Measurements from ENCODE around the gene ADGRB3. TPM values are rescaled to one million over a fixed set of nuclear protein-coding genes. Genes with fewer than 3 reads are reported as not detected.
"Not testable (repeated sequence)": the region's sequence is repeated elsewhere in the genome, so short reads cannot be mapped to it uniquely, and the experiment has no call there.

Gene ADGRB3
- total RNA-seq, 4 donors from 2014 or later: 3.9 to 9.8 (median 7.2) TPM

DNA sequence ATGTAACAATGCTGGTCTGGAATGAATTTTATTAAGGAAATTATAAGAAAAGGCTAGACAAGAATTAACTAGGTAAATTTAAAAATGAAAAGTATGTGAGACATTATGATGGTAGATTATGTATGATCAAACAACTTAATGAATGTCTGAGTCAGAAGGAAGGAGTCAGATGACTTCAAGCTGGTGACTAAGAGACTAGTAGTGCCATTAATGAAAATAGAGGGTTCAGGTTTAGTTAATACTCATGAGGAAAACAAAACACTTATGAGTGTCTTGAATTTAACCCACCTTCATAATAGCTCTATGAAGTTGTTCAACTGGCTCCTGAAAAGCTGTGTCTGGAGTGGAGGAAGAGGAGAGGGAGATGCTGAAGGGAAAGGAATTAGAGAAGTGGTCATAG lies 256.3 kb downstream of the ADGRB3 start:
- no peaks in the 10 kb centered on the region for H3K27me3 ChIP-seq
- no peaks in the 10 kb centered on the region for H3K9me3 ChIP-seq
- H3K27ac ChIP-seq: no peak overlapping the region
- H3K4me1 ChIP-seq: no peaks in the 10 kb centered on the region
- H3K36me3 ChIP-seq: no peaks in the 10 kb centered on the region
- ATAC-seq: no peak
- no peak overlapping the region for H3K4me3 ChIP-seq
- TF ChIP-seq, protein P1, sequence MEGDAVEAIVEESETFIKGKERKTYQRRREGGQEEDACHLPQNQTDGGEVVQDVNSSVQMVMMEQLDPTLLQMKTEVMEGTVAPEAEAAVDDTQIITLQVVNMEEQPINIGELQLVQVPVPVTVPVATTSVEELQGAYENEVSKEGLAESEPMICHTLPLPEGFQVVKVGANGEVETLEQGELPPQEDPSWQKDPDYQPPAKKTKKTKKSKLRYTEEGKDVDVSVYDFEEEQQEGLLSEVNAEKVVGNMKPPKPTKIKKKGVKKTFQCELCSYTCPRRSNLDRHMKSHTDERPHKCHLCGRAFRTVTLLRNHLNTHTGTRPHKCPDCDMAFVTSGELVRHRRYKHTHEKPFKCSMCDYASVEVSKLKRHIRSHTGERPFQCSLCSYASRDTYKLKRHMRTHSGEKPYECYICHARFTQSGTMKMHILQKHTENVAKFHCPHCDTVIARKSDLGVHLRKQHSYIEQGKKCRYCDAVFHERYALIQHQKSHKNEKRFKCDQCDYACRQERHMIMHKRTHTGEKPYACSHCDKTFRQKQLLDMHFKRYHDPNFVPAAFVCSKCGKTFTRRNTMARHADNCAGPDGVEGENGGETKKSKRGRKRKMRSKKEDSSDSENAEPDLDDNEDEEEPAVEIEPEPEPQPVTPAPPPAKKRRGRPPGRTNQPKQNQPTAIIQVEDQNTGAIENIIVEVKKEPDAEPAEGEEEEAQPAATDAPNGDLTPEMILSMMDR (IDR thresholded peaks at IDR 0.05): no peak
- TF ChIP-seq POLR2AphosphoS5 (IDR thresholded peaks at IDR 0.05) (no peak), POLR2A (IDR thresholded peaks at IDR 0.05) (no peak), EP300 (IDR thresholded peaks at IDR 0.05) (no peak)

DNA sequence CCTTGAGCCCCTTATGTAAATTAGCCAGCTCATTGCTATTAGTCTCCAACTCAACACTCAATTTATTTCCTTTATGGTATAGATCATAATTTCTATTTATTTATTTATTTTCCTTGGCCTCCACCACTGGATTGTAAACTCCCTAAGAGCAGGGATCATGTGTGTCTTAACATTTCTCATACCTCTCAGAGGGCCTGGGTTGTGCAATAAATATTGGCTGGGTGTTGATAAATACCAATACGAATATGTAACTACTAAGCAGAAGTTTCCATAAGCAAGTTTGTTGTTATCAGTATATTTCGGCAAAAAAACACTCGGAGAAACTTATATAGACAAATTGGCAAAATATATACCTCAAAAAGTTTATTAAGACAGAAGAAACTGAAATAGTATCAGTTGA lies 257.4 kb downstream of the ADGRB3 start:
- WGBS, 2 donors (ENCODE audit: low coverage in 1 of 2): 91 to 93% methylated on average over 3 of the region's 3 CpGs
- Histone ChIP-seq H3K9me3 (no peaks in the 10 kb centered on the region), H3K36me3 (no peaks in the 10 kb centered on the region), H3K27ac (no peak overlapping the region), H3K4me1 (no peaks in the 10 kb centered on the region), H3K27me3 (no peaks in the 10 kb centered on the region), H3K4me3 (no peak overlapping the region)
- no peak for ATAC-seq
- TF ChIP-seq, protein P1 (IDR thresholded peaks at IDR 0.05): no peak
- TF ChIP-seq POLR2A (IDR thresholded peaks at IDR 0.05) (no peak), EP300 (IDR thresholded peaks at IDR 0.05) (no peak), POLR2AphosphoS5 (IDR thresholded peaks at IDR 0.05) (no peak)

DNA sequence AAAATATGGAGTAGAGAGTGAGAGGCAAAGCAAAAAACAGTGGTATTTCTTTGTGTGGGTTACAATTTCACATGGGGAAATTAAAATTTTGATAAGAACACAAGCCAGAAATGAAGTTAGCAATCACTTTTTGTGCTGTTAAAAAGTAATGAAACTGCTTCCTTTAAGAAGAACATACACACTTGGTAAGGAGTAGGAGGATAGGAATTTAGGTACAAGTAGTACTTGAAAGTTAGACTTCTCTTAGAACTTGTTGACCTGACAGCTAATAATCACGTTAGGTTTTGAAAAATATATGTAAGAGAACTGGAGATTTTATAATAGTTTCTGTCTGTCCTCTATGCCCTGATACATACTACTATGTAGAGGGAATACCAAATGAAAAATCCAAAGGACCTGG lies 260.8 kb downstream of the ADGRB3 start:
- no peak overlapping the region for H3K27ac ChIP-seq
- H3K27me3 ChIP-seq: no peaks in the 10 kb centered on the region
- TF ChIP-seq, protein P1 (IDR thresholded peaks at IDR 0.05): no peak
- no peak for TF ChIP-seq EP300 (IDR thresholded peaks at IDR 0.05)
- no peak for TF ChIP-seq POLR2A (IDR thresholded peaks at IDR 0.05)
- TF ChIP-seq POLR2AphosphoS5 (IDR thresholded peaks at IDR 0.05): no peak
- no peak overlapping the region for H3K4me3 ChIP-seq
- H3K36me3 ChIP-seq: no peaks in the 10 kb centered on the region
- no peak for ATAC-seq
- 31 to 60% methylated on average over 1 of the region's 1 CpG for WGBS, 2 donors (ENCODE audit: low coverage in 1 of 2)
- no peaks in the 10 kb centered on the region for H3K4me1 ChIP-seq
- no peaks in the 10 kb centered on the region for H3K9me3 ChIP-seq

DNA sequence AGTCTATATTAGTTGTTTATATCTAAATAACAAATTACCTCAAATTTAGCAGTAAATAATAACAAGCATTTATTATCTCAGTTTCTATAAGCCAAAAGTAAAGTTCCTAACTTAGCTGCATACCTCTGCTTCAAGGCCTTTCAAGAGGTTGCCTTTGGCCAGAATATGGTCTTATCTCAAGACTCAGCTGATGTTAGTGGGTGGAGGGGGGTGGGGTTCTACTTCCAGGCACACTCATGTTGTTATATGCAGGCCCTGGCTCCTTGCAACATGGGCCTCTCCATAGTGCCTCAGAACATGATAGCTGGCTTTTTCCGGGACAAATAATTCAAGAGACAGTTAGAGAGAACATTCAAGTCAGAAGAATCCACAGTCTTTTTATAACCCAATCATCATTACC lies 266.0 kb downstream of the ADGRB3 start:
- no peaks in the 10 kb centered on the region for H3K27me3 ChIP-seq
- no peaks in the 10 kb centered on the region for H3K36me3 ChIP-seq
- TF ChIP-seq POLR2A (IDR thresholded peaks at IDR 0.05): no peak
- no peak overlapping the region for H3K27ac ChIP-seq
- no peak for ATAC-seq
- no peak overlapping the region for H3K4me3 ChIP-seq
- no peaks in the 10 kb centered on the region for H3K9me3 ChIP-seq
- no peaks in the 10 kb centered on the region for H3K4me1 ChIP-seq
- WGBS, 2 donors (ENCODE audit: low coverage in 1 of 2): 89 to 100% methylated on average over 1 of the region's 1 CpG

DNA sequence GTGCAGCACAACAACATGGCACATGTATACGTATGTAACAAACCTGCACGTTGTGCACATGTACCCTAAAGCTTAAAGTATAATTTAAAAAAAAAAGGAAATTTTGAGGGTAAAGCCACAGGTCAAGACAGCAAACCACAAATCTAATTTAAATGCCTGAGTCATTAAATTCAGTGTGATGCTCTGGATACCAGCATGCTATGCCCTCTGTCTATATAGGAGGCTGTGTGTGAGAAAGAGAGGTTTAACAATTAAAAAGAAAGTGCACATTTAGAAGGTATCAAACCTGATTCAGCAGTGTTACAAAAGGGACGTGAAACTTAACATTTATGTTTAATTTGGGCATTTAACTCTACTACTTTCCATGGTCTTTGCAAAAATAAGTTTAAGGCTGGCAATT lies 276.3 kb downstream of the ADGRB3 start:
- H3K4me3 ChIP-seq: no peak overlapping the region
- 90 to 95% methylated on average over 1 to 3 of the region's 3 CpGs for WGBS, 2 donors (ENCODE audit: low coverage in 1 of 2)
- TF ChIP-seq EP300 (IDR thresholded peaks at IDR 0.05): no peak
- no peak for TF ChIP-seq POLR2AphosphoS5 (IDR thresholded peaks at IDR 0.05)
- TF ChIP-seq, protein P1 (IDR thresholded peaks at IDR 0.05): no peak
- no peak for TF ChIP-seq POLR2A (IDR thresholded peaks at IDR 0.05)
- no peaks in the 10 kb centered on the region for H3K36me3 ChIP-seq
- H3K27me3 ChIP-seq: no peaks in the 10 kb centered on the region
- no peak for ATAC-seq
- H3K27ac ChIP-seq: no peak overlapping the region
- no peaks in the 10 kb centered on the region for H3K4me1 ChIP-seq
- no peaks in the 10 kb centered on the region for H3K9me3 ChIP-seq

DNA sequence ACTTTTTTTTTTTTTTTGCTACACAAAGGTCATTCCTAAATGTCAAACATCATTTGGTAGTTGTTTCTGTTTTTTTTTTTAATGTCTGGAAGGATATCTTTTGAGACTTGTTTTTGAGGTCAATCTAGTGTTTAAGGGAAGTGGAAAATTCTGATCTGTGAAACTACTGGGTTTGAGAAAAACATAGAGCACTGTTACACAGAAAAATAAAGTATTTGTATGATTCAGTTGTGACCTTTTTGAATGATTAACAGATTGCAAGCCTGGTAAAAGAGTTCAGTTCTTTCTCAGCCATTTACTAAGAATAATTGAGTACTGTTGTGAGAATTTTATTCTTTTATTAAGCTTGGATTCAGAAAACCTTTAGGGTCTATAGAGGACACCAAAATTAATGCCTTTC lies 276.7 kb downstream of the ADGRB3 start:
- TF ChIP-seq POLR2AphosphoS5 (IDR thresholded peaks at IDR 0.05) (no peak), POLR2A (IDR thresholded peaks at IDR 0.05) (no peak), EP300 (IDR thresholded peaks at IDR 0.05) (no peak)
- TF ChIP-seq, protein P1 (IDR thresholded peaks at IDR 0.05): no peak
- no peak overlapping the region for H3K27ac ChIP-seq
- ATAC-seq: no peak
- no peaks in the 10 kb centered on the region for H3K4me1 ChIP-seq
- no peaks in the 10 kb centered on the region for H3K9me3 ChIP-seq
- no peak overlapping the region for H3K4me3 ChIP-seq
- no peaks in the 10 kb centered on the region for H3K27me3 ChIP-seq
- H3K36me3 ChIP-seq: no peaks in the 10 kb centered on the region

DNA sequence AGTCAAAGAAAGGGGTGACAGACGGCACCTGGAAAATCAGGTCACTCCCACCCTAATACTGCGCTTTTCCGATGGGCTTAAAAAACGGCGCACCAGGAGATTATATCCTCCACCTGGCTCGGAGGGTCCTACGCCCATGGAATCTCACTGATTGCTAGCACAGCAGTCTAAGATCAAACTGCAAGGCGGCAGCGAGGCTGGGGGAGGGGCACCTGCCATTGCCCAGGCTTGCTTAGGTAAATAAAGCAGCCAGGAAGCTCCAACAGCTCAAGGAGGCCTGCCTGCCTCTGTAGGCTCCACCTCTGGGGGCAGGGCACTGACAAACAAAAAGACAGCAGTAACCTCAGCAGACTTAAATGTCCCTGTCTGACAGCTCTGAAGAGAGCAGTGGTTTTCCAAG lies 277.7 kb downstream of the ADGRB3 start:
- not testable (repeated sequence) for H3K36me3 ChIP-seq, H3K4me1 ChIP-seq, H3K27me3 ChIP-seq, H3K4me3 ChIP-seq, H3K9me3 ChIP-seq, ATAC-seq
- peak overlapping the region in 1 of 4 donors; percentile 45 for H3K27ac ChIP-seq
- 94 to 100% methylated on average over 3 to 6 of the region's 9 CpGs for WGBS, 2 donors (ENCODE audit: low coverage in 1 of 2)
